GM23338 (cell line): ENCODE measurements around the gene OR4L1. TPM values are rescaled to one million over a fixed set of nuclear protein-coding genes. Genes with fewer than 3 reads are reported as not detected.

Source experiments
- ATAC-seq: fragments of 200-7000 bp; cut with Tn5 transposase; 3 replicates; pipeline ENCODE4 v1.9.1; 2020
- DNase-seq: peaks from one replicate; pipeline ENCODE4 v3.0.0-alpha.2; 2015; ENCODE audit warnings: low spot score
- H2AFZ ChIP-seq: fragments of 200-600 bp; sonication (generic); 2 replicates; pipeline ENCODE4 v1.8.0; 2016; ENCODE audit warnings: antibody characterized with exemption, mild to moderate bottlenecking, moderate library complexity
- H3F3A ChIP-seq: fragments of 200-600 bp; sonication (generic); replicated peaks from 2 replicates; pipeline ENCODE4 v1.8.0; 2017; ENCODE audit warnings: antibody characterized with exemption, mixed run types, low read depth
- H3K27ac ChIP-seq: fragments of 200-600 bp; sonication (generic); 2 replicates; pipeline ENCODE4 v1.6.1; 2016; ENCODE audit warnings: low read depth
- H3K27me3 ChIP-seq: fragments of 200-600 bp; sonication (generic); 2 replicates; pipeline ENCODE4 v1.8.0; 2016; ENCODE audit warnings: mild to moderate bottlenecking, mixed run types, moderate library complexity; ENCODE audit not compliant: insufficient read depth
- H3K36me3 ChIP-seq: fragments of 200-600 bp; sonication (generic); 2 replicates; pipeline ENCODE4 v1.8.0; 2016; ENCODE audit warnings: mild to moderate bottlenecking; ENCODE audit not compliant: insufficient read depth
- H3K4me1 ChIP-seq: fragments of 200-600 bp; sonication (generic); 2 replicates; pipeline ENCODE4 v1.8.0; 2016; ENCODE audit warnings: mild to moderate bottlenecking, moderate library complexity; ENCODE audit not compliant: insufficient read depth
- H3K4me2 ChIP-seq: fragments of 200-600 bp; sonication (generic); 2 replicates; pipeline ENCODE4 v1.7.1; 2017; ENCODE audit warnings: mixed run types
- H3K4me3 ChIP-seq: fragments of 200-600 bp; sonication (generic); 2 replicates; pipeline ENCODE4 v1.6.1; 2016; ENCODE audit warnings: mixed run types
- H3K79me2 ChIP-seq: fragments of 200-600 bp; sonication (generic); replicated peaks from 2 replicates; pipeline ENCODE4 v1.8.0; 2017; ENCODE audit warnings: mild to moderate bottlenecking; ENCODE audit not compliant: insufficient read depth
- H3K9me2 ChIP-seq: fragments of 200-600 bp; sonication (generic); 2 replicates; pipeline ENCODE4 v1.8.0; 2017; ENCODE audit not compliant: insufficient read depth
- H4K20me1 ChIP-seq: fragments of 200-600 bp; sonication (generic); replicated peaks from 2 replicates; pipeline ENCODE4 v1.8.0; 2017; ENCODE audit warnings: mild to moderate bottlenecking; ENCODE audit not compliant: insufficient read depth
- H3K27ac Mint-ChIP-seq: 2 replicates; pipeline ENCODE4 v1.8.0; 2020; ENCODE audit warnings: inconsistent platforms, mild to moderate bottlenecking, moderate library complexity, mixed read lengths
- H3K27me3 Mint-ChIP-seq: 3 replicates; pipeline ENCODE4 v1.8.0; 2022; ENCODE audit warnings: low read depth, mild to moderate bottlenecking, moderate library complexity, mixed read lengths, inconsistent platforms; ENCODE audit not compliant: insufficient read depth, poor library complexity
- H3K36me3 Mint-ChIP-seq: 3 replicates; pipeline ENCODE4 v1.8.0; 2021; ENCODE audit warnings: low read depth, mild to moderate bottlenecking, inconsistent platforms, moderate library complexity, mixed read lengths
- H3K4me1 Mint-ChIP-seq: 3 replicates; pipeline ENCODE4 v1.8.0; 2020; ENCODE audit warnings: mild to moderate bottlenecking, inconsistent platforms, mixed read lengths
- H3K4me3 Mint-ChIP-seq: 3 replicates; pipeline ENCODE4 v1.8.0; 2021; ENCODE audit warnings: moderate library complexity, mild to moderate bottlenecking, inconsistent platforms, mixed read lengths
- H3K9me3 Mint-ChIP-seq: 3 replicates; pipeline ENCODE4 v1.8.0; 2020; ENCODE audit warnings: moderate library complexity, mild to moderate bottlenecking, inconsistent platforms, mixed read lengths
- CREB1 ChIP-seq: fragments of 250-450 bp; sonication (Bioruptor Pico); IDR thresholded peaks from 2 replicates; pipeline ENCODE4 v1.5.0; 2020; ENCODE audit warnings: low read depth, mild to moderate bottlenecking, moderate library complexity
- CTCF ChIP-seq, 2 experiments: fragments of 200-600 bp in 1 of 2; sonication (generic) in 1 of 2; conservative IDR thresholded peaks; 2 replicates each; pipeline versions ENCODE4 v1.5.1 to v1.6.1; 2016 to 2017; ENCODE audit warnings: antibody characterized with exemption in 2 of 2, low read depth in 2 of 2, mild to moderate bottlenecking in 2 of 2, moderate library complexity in 1 of 2
- ETS1 ChIP-seq: IDR thresholded peaks from 2 replicates; pipeline ENCODE4 v1.6.1; 2016; ENCODE audit warnings: antibody characterized with exemption
- EZH2 ChIP-seq: fragments of 200-600 bp; sonication (generic); IDR thresholded peaks from one replicate; pipeline ENCODE4 v1.8.0; 2017; ENCODE audit warnings: antibody characterized with exemption, mild to moderate bottlenecking, low read depth; ENCODE audit not compliant: unreplicated experiment
- EZH2phosphoT487 ChIP-seq: fragments of 200-600 bp; sonication (generic); IDR thresholded peaks from one replicate; pipeline ENCODE4 v1.8.1; 2018; ENCODE audit warnings: antibody characterized with exemption; ENCODE audit not compliant: unreplicated experiment
- JUNB ChIP-seq: IDR thresholded peaks from one replicate; pipeline ENCODE4 v1.6.1; 2016; ENCODE audit warnings: antibody characterized with exemption; ENCODE audit not compliant: unreplicated experiment
- NANOG ChIP-seq: IDR thresholded peaks from 2 replicates; pipeline ENCODE4 v1.6.1; 2016; ENCODE audit warnings: antibody characterized with exemption, borderline replicate concordance
- POLR2AphosphoS5 ChIP-seq: IDR thresholded peaks from 2 replicates; pipeline ENCODE4 v1.6.1; 2016; ENCODE audit warnings: antibody characterized with exemption, low read depth
- ZNF462 ChIP-seq: fragments of 250-450 bp; sonication (Bioruptor Pico); IDR thresholded peaks from 2 replicates; pipeline ENCODE4 v1.5.0; 2020; ENCODE audit warnings: mild to moderate bottlenecking, moderate library complexity
- long read RNA-seq: library from polyadenylated mRNA; unstranded; transcript quantifications from one replicate; pipeline ENCODE4 v2.0.0, GENCODE V29; 2020; ENCODE audit not compliant: unreplicated experiment
- polyA plus RNA-seq: library from polyadenylated mRNA; unstranded; fragments of >200 nt; fragmentation: Nextera tagmentation; extraction: Ambion mirVana; gene quantifications from 2 replicates; pipeline ENCODE4 v1.2.1, GENCODE V29; 2016
- total RNA-seq: library from RNA; depleted of rRNA; stranded (reverse); fragments of >200 nt; shearing (Covaris generic); gene quantifications from 2 replicates; pipeline ENCODE4 v1.2.3, GENCODE V29; 2014; rRNA removed

Gene OR4L1
- total RNA-seq (not detected in 2 replicates), polyA plus RNA-seq (not detected in 2 replicates)
- long read RNA-seq: 0 reads

- H3K27me3 Mint-ChIP-seq: no peaks in the 10 kb centered on the region
- Histone ChIP-seq H3K4me1 (no peaks in the 10 kb centered on the region), H3F3A (no peaks in the 10 kb centered on the region), H3K36me3 (peaks cover 17% of the 10 kb centered on the region; the same call in 1 of the 2 replicates), H3K9me2 (no peaks in the 10 kb centered on the region), H3K27ac (no peak within 1 kb of the TSS), H3K4me2 (no peak within 1 kb of the TSS), H3K27me3 (no peaks in the 10 kb centered on the region), H4K20me1 (no peaks in the 10 kb centered on the region), H2AFZ (no peak within 1 kb of the TSS), H3K79me2 (no peaks in the 10 kb centered on the region), H3K4me3 (no peak within 1 kb of the TSS)
- H3K9me3 Mint-ChIP-seq: peaks cover 93% of the 10 kb centered on the region
- no peak within 1 kb of the TSS for H3K27ac Mint-ChIP-seq
- H3K4me1 Mint-ChIP-seq: no peaks in the 10 kb centered on the region
- H3K4me3 Mint-ChIP-seq: no peak within 1 kb of the TSS
- ATAC-seq (no peak), DNase-seq (no peak)
- no peak for TF ChIP-seq POLR2AphosphoS5
- no peak for TF ChIP-seq JUNB
- no peak for TF ChIP-seq CREB1 (CRISPR knock-in tag)
- TF ChIP-seq EZH2: no peak
- no peak for TF ChIP-seq ETS1
- TF ChIP-seq CTCF (conservative IDR thresholded peaks at IDR 0.05; ENCODE audit: low read depth in 2 of 2): no peak
- H3K36me3 Mint-ChIP-seq: peaks cover 7% of the 10 kb centered on the region; the same call in 2 of the 3 replicates
Measured at GRCh38 chr14:20059745-20060144, at the start of gene OR4L1. Gene OR4L1, plus strand, starts transcription at chr14:20060045. Its CDS starts 0 bp downstream, at chr14:20060045.

GRCh38 chr14:20019257-20019865 lies 40.5 kb upstream of the OR4L1 start, which contains the start of gene OR4K14:
Gene OR4K14, minus strand, starts transcription at chr14:20019307. Its CDS starts 4,114 bp downstream, at chr14:20015193.
- Mint-ChIP-seq H3K27me3 (no peaks in the 10 kb centered on the region), H3K27ac (no peak within 1 kb of the TSS), H3K4me3 (no peak within 1 kb of the TSS), H3K36me3 (no peaks in the 10 kb centered on the region; the same call in 1 of the 3 replicates), H3K4me1 (no peaks in the 10 kb centered on the region), H3K9me3 (peaks cover 91% of the 10 kb centered on the region)
- H3K9me2 ChIP-seq: no peaks in the 10 kb centered on the region
- DNase-seq (no peak), ATAC-seq (no peak)
- H3K4me2 ChIP-seq: no peak within 1 kb of the TSS
- H3K79me2 ChIP-seq: no peaks in the 10 kb centered on the region
- H3K36me3 ChIP-seq: peaks cover 6% of the 10 kb centered on the region; the same call in 1 of the 2 replicates
- no peak within 1 kb of the TSS for H2AFZ ChIP-seq
- H4K20me1 ChIP-seq: no peaks in the 10 kb centered on the region
- H3K4me1 ChIP-seq: no peaks in the 10 kb centered on the region
- no peak within 1 kb of the TSS for H3K4me3 ChIP-seq
- H3K27me3 ChIP-seq: no peaks in the 10 kb centered on the region
- no peak within 1 kb of the TSS for H3K27ac ChIP-seq
- H3F3A ChIP-seq: no peaks in the 10 kb centered on the region
- TF ChIP-seq CREB1 (CRISPR knock-in tag) (no peak), EZH2phosphoT487 (no peak), ZNF462 (CRISPR knock-in tag) (no peak), NANOG (no peak)
